NCI-H1930 (cell line): ENCODE results near the gene PLCL1.

Source experiments
- DNase-seq, 2 experiments: peaks; one replicate each; lab custom pipeline; 2025; lab: John Stamatoyannopoulos, UW

PLCL1 gene

GRCh38 chr2:197888321-197888720, 83.9 kb downstream of the PLCL1 start:
- no peak for DNase-seq

GRCh38 chr2:197889041-197889440, 84.6 kb downstream of the PLCL1 start:
- DNase-seq, result no peak

GRCh38 chr2:197890168-197890567, 85.8 kb downstream of the PLCL1 start:
- no peak for DNase-seq

- DNase-seq, result no peak
Observed at GRCh38 chr2:197891897-197892442, 87.6 kb downstream of the PLCL1 start.

- no peak for DNase-seq
Observed at GRCh38 chr2:197893403-197894177, 89.2 kb downstream of the PLCL1 start.

- no peak for DNase-seq
Observed at GRCh38 chr2:197894751-197895274, 90.4 kb downstream of the PLCL1 start.

- DNase-seq, result no peak
Observed at GRCh38 chr2:197897960-197898678, 93.7 kb downstream of the PLCL1 start.

GRCh38 chr2:197904446-197904845, 100.1 kb downstream of the PLCL1 start:
- DNase-seq, result no peak

- DNase-seq, result no peak
Observed at GRCh38 chr2:197908156-197908555, 103.8 kb downstream of the PLCL1 start.

GRCh38 chr2:197908990-197909776, 104.8 kb downstream of the PLCL1 start:
- DNase-seq, result no peak

- no peak for DNase-seq
Observed at GRCh38 chr2:197911667-197912066, 107.3 kb downstream of the PLCL1 start.

- no peak for DNase-seq
Observed at GRCh38 chr2:197913084-197913483, 108.7 kb downstream of the PLCL1 start.

- no peak for DNase-seq
Observed at GRCh38 chr2:197914778-197915177, 110.4 kb downstream of the PLCL1 start.

- no peak for DNase-seq
Observed at GRCh38 chr2:197915548-197916265, 111.3 kb downstream of the PLCL1 start.

- DNase-seq, result no peak
Observed at GRCh38 chr2:197919487-197919886, 115.1 kb downstream of the PLCL1 start.

- DNase-seq, result no peak
Observed at GRCh38 chr2:197920088-197920487, 115.7 kb downstream of the PLCL1 start.

GRCh38 chr2:197920592-197921201, 116.3 kb downstream of the PLCL1 start:
- peak in 1 of 2 experiments; percentile 16 for DNase-seq

GRCh38 chr2:197924483-197924882, 120.1 kb downstream of the PLCL1 start:
- DNase-seq, result no peak

GRCh38 chr2:197925204-197925603, 120.8 kb downstream of the PLCL1 start:
- no peak for DNase-seq

- DNase-seq, result no peak
Observed at GRCh38 chr2:197925976-197926375, 121.6 kb downstream of the PLCL1 start.

- DNase-seq, result no peak
Observed at GRCh38 chr2:197926673-197927072, 122.3 kb downstream of the PLCL1 start.
